IMR-90 (cell line): Measurements from ENCODE around the gene DNAJC5G. TPM values are rescaled to one million over a fixed set of nuclear protein-coding genes. Genes with fewer than 3 reads are reported as not detected.

Experiments
- ATAC-seq: fragments of 200-7000 bp; cut with Tn5 transposase; 2 replicates; pipeline ENCODE4 v1.9.1; 2020; ENCODE audit warnings: low read depth, mild to moderate bottlenecking, moderate library complexity
- BruUV-seq: library from RNA; stranded (reverse); fragments of 400-500 nt; replicated peaks from 2 replicates; lab custom pipeline; 2021; lab: Mats Ljungman, UMichigan
- CTCF ChIA-PET: fragments of 300-600 bp; formaldehyde crosslinking; extraction: SDS; loops from one replicate; lab custom pipeline; 2021; ENCODE audit warnings: antibody characterized with exemption; lab: Yijun Ruan, JAX
- POLR2A ChIA-PET: fragments of 300-600 bp; sonication (Branson Sonifier 250); formaldehyde crosslinking; loops from one replicate; lab custom pipeline; 2022; ENCODE audit warnings: antibody characterized with exemption; ENCODE audit not compliant: unreplicated experiment; lab: Charles Lee
- DNase-seq: peaks from one replicate; pipeline ENCODE4 v3.0.0; 2013
- H2AFZ ChIP-seq: replicated peaks from 2 replicates; pipeline ENCODE3; 2013; ENCODE audit warnings: low read length, mild to moderate bottlenecking; ENCODE audit not compliant: poor library complexity
- H2AK5ac ChIP-seq: 2 replicates; pipeline ENCODE4 v1.6.1; 2013; ENCODE audit warnings: low read depth, low read length, inconsistent platforms
- H2AK9ac ChIP-seq: replicated peaks from 2 replicates; pipeline ENCODE3; 2013; ENCODE audit warnings: mild to moderate bottlenecking, low read depth, low read length, moderate library complexity; ENCODE audit not compliant: poor library complexity
- H2BK120ac ChIP-seq: 2 replicates; pipeline ENCODE4 v1.6.1; 2013; ENCODE audit warnings: low read depth, low read length, inconsistent platforms
- H2BK15ac ChIP-seq: 3 replicates; pipeline ENCODE4 v1.6.1; 2013; ENCODE audit warnings: low read depth, low read length, inconsistent platforms
- H2BK20ac ChIP-seq: 2 replicates; pipeline ENCODE4 v1.6.1; 2013; ENCODE audit warnings: low read depth, mild to moderate bottlenecking, inconsistent platforms, low read length, moderate library complexity
- H2BK5ac ChIP-seq: 2 replicates; pipeline ENCODE4 v1.6.1; 2013; ENCODE audit warnings: mild to moderate bottlenecking, low read depth, low read length, inconsistent platforms; ENCODE audit not compliant: poor library complexity, severe bottlenecking
- H3K14ac ChIP-seq: replicated peaks from 2 replicates; pipeline ENCODE4 v1.6.1; 2013; ENCODE audit warnings: low read depth, low read length, inconsistent platforms
- H3K18ac ChIP-seq: 2 replicates; pipeline ENCODE4 v1.6.1; 2013; ENCODE audit warnings: low read depth, low read length, control low read depth
- H3K23ac ChIP-seq: 2 replicates; pipeline ENCODE4 v1.6.1; 2013; ENCODE audit warnings: low read depth, low read length, inconsistent platforms
- H3K27ac ChIP-seq: 2 replicates; pipeline ENCODE4 v1.5.1; 2013; ENCODE audit warnings: mild to moderate bottlenecking, control low read depth, low read length; ENCODE audit not compliant: insufficient read depth
- H3K27me3 ChIP-seq: 2 replicates; pipeline ENCODE4 v1.6.1; 2013; ENCODE audit warnings: low read length; ENCODE audit not compliant: control insufficient read depth, insufficient read depth
- H3K36me3 ChIP-seq: 2 replicates; pipeline ENCODE4 v1.6.1; 2013; ENCODE audit warnings: low read length, mixed read lengths; ENCODE audit not compliant: control insufficient read depth, insufficient read depth
- H3K4ac ChIP-seq: 2 replicates; pipeline ENCODE4 v1.6.1; 2013; ENCODE audit warnings: low read depth, low read length, inconsistent platforms
- H3K4me1 ChIP-seq: 2 replicates; pipeline ENCODE4 v1.6.1; 2013; ENCODE audit warnings: low read length, mixed read lengths; ENCODE audit not compliant: control insufficient read depth, insufficient read depth
- H3K4me2 ChIP-seq: 2 replicates; pipeline ENCODE4 v1.6.1; 2013; ENCODE audit warnings: low read depth, mild to moderate bottlenecking, control low read depth, low read length, moderate library complexity
- H3K4me3 ChIP-seq: 2 replicates; pipeline ENCODE4 v1.5.1; 2013; ENCODE audit warnings: low read depth, mild to moderate bottlenecking, control low read depth, low read length, moderate library complexity; ENCODE audit not compliant: insufficient read depth
- H3K56ac ChIP-seq: 2 replicates; pipeline ENCODE4 v1.6.1; 2013; ENCODE audit warnings: low read length, inconsistent platforms; ENCODE audit not compliant: insufficient read depth; ENCODE audit errors: extremely low read depth
- H3K79me1 ChIP-seq, 2 experiments: 2 replicates each; pipeline ENCODE4 v1.6.1; 2013; ENCODE audit warnings: low read length in 2 of 2, inconsistent platforms in 1 of 2, low read depth in 1 of 2
- H3K9ac ChIP-seq: 2 replicates; pipeline ENCODE4 v1.6.1; 2013; ENCODE audit warnings: low read depth, low read length, control low read depth
- H3K9me1 ChIP-seq: 2 replicates; pipeline ENCODE4 v1.6.1; 2013; ENCODE audit warnings: low read length, inconsistent platforms; ENCODE audit not compliant: insufficient read depth
- H3K9me3 ChIP-seq: 2 replicates; pipeline ENCODE4 v1.6.1; 2013; ENCODE audit warnings: low read length; ENCODE audit not compliant: control insufficient read depth, insufficient read depth
- H4K20me1 ChIP-seq: 2 replicates; pipeline ENCODE4 v1.6.1; 2013; ENCODE audit warnings: low read length, inconsistent platforms; ENCODE audit not compliant: insufficient read depth
- H4K5ac ChIP-seq: 2 replicates; pipeline ENCODE4 v1.6.1; 2013; ENCODE audit warnings: mild to moderate bottlenecking, low read depth, low read length, control low read depth
- H4K8ac ChIP-seq, 2 experiments: 2 replicates each; pipeline ENCODE4 v1.6.1; 2013; ENCODE audit warnings: low read depth in 2 of 2, low read length in 2 of 2, control low read depth in 1 of 2, inconsistent platforms in 1 of 2
- H4K91ac ChIP-seq: 2 replicates; pipeline ENCODE4 v1.6.1; 2013; ENCODE audit warnings: low read depth, low read length, inconsistent platforms; ENCODE audit not compliant: insufficient read depth
- BHLHE40 ChIP-seq: fragments of 150-350 bp; IDR thresholded peaks from 2 replicates; pipeline ENCODE4 v1.6.1; 2016; ENCODE audit warnings: mild to moderate bottlenecking, low read depth, low read length
- CEBPB ChIP-seq: IDR thresholded peaks from 2 replicates; pipeline ENCODE4 v1.6.1; 2012; ENCODE audit warnings: low read depth, low read length, improper control_type of control experiment
- MAFK ChIP-seq: IDR thresholded peaks from 2 replicates; pipeline ENCODE4 v1.6.1; 2012; ENCODE audit warnings: low read depth, low read length, improper control_type of control experiment
- MXI1 ChIP-seq: IDR thresholded peaks from 2 replicates; pipeline ENCODE4 v1.6.1; 2012; ENCODE audit warnings: low read depth, mild to moderate bottlenecking, low read length, moderate library complexity, borderline replicate concordance
- NFE2L2 ChIP-seq: fragments of 150-350 bp; IDR thresholded peaks from 2 replicates; pipeline ENCODE4 v1.6.1; 2016; ENCODE audit warnings: low read depth, mild to moderate bottlenecking, low read length
- POLR2A ChIP-seq: IDR thresholded peaks from 2 replicates; pipeline ENCODE4 v1.6.1; 2012; ENCODE audit warnings: mild to moderate bottlenecking, low read depth, low read length
- RAD21 ChIP-seq: IDR thresholded peaks from 2 replicates; pipeline ENCODE4 v1.6.1; 2012; ENCODE audit warnings: low read length, improper control_type of control experiment
- RCOR1 ChIP-seq: IDR thresholded peaks from 2 replicates; pipeline ENCODE4 v1.6.1; 2012; ENCODE audit warnings: mild to moderate bottlenecking, low read length, improper control_type of control experiment; ENCODE audit not compliant: insufficient replicate concordance
- RFX5 ChIP-seq: IDR thresholded peaks from 2 replicates; pipeline ENCODE4 v1.8.0; 2012; ENCODE audit warnings: low read depth, mild to moderate bottlenecking, low read length, moderate library complexity
- SMC3 ChIP-seq: fragments of 150-350 bp; IDR thresholded peaks from 2 replicates; pipeline ENCODE4 v1.6.1; 2016; ENCODE audit warnings: low read depth, mild to moderate bottlenecking, antibody characterized with exemption, low read length, moderate library complexity
- WGBS, 2 experiments: methylation state at CpG; one replicate each; pipeline versions ENCODE4 v1.1.5 to v1.1.7; 2013; ENCODE audit warnings: missing lambda C conversion rate in 2 of 2; ENCODE audit not compliant: insufficient read length in 1 of 2; ENCODE audit errors: extremely low coverage in 2 of 2; 5-methylcytosine and 5-hydroxymethylcytosine counted together
- dilution Hi-C: fragments of 300-500 bp; cut with HindIII; formaldehyde crosslinking; loops from one replicate; pipeline ENCODE4 v1.14.3; 2018; ENCODE audit warnings: low sequenced_read_pairs; ENCODE audit not compliant: unreplicated experiment
- in situ Hi-C: fragments of 300-500 bp; cut with MboI; formaldehyde crosslinking; loops from 3 replicates; pipeline ENCODE4 v1.14.3; 2019; ENCODE audit warnings: low sequenced_read_pairs, inconsistent platforms, mixed read lengths
- intact Hi-C: fragments of 100-400 bp; cut with micrococcal nuclease; formaldehyde crosslinking; loops from 2 replicates; pipeline ENCODE4 v1.10.0; 2022
- polyA plus RNA-seq, 3 experiments: library from polyadenylated mRNA; depleted of rRNA; stranded (reverse); fragments of >200 nt; gene quantifications; 2 replicates each; pipeline ENCODE4 v1.2.3, GENCODE V29; 2012; ENCODE audit warnings: low replicate concordance in 1 of 3
- total RNA-seq: library from RNA; depleted of rRNA; stranded (reverse); fragments of >200 nt; gene quantifications from 2 replicates; pipeline ENCODE4 v1.2.3, GENCODE V29; 2012
- TF ChIP-seq, protein P1 (sequence below): fragments of 150-350 bp; IDR thresholded peaks from 2 replicates; pipeline ENCODE4 v1.6.1; 2016; ENCODE audit warnings: low read depth, mild to moderate bottlenecking, low read length, moderate library complexity, borderline replicate concordance

The DNAJC5G gene
- total and polyA plus RNA-seq, 2 of the 4 experiments (the other 2 are of a cell fraction), result not detected

DNA sequence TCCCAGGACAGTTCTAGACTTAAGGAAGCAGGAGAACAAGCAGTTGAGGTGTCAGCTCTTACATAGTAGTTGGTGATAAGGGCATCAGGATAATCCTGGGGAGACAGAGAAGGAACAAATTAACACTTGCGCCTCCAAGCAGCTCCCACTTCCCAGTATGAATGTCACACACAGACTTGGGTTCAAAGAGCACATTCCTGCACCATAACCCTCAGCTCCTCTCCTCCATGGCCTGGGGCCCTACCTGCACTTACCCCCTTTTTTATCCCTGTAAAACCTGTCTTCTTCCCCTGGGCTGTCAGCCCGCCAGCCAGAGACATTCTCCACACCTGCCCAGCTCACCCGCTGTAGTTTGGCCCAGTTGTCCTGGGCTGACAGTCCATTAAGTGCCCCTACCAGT, 36.9 kb downstream of the DNAJC5G start:
- CTCF ChIA-PET, result interaction anchor here (0.6 kb wide), 1 partner anchor 60 kb away, joined by 3 read pairs; no protein-coding TSS in a partner anchor
- BruUV-seq, result no TSS peak

More for the DNA sequence above, 36.9 kb downstream of the DNAJC5G start:
- no peak overlapping the region for H2BK120ac ChIP-seq
- intact Hi-C loops (no loop called here), dilution Hi-C loops (no loop called here), in situ Hi-C loops (no loop called here)
- no peaks in the 10 kb centered on the region for H3K9me3 ChIP-seq
- WGBS, 2 experiments, result no CpG with 5 or more reads among the region's 3 CpGs
- no peak overlapping the region for H2AFZ ChIP-seq
- no peak overlapping the region for H3K23ac ChIP-seq
- no peak overlapping the region for H3K9ac ChIP-seq
- H3K56ac ChIP-seq, result no peak overlapping the region
- peaks cover under 1% of the 10 kb centered on the region; the same call in 1 of the 2 replicates for H3K9me1 ChIP-seq
- H4K91ac ChIP-seq, result no peak overlapping the region
- H3K18ac ChIP-seq, result no peak overlapping the region
- H3K4ac ChIP-seq, result no peak overlapping the region
- no peak overlapping the region for H4K5ac ChIP-seq
- H3K4me1 ChIP-seq, result no peaks in the 10 kb centered on the region
- H2AK5ac ChIP-seq, result no peak overlapping the region
- no peak overlapping the region for H2BK5ac ChIP-seq
- no peak overlapping the region for H3K14ac ChIP-seq
- H3K36me3 ChIP-seq, result peaks cover 23% of the 10 kb centered on the region
- TF ChIP-seq MXI1, result no peak
- TF ChIP-seq NFE2L2, result no peak
- no peak for TF ChIP-seq SMC3
- no peak for TF ChIP-seq MAFK
- TF ChIP-seq CEBPB, result no peak
- no peak for TF ChIP-seq BHLHE40
- no peak for TF ChIP-seq POLR2A
- TF ChIP-seq RCOR1, result no peak
- TF ChIP-seq, protein P1, sequence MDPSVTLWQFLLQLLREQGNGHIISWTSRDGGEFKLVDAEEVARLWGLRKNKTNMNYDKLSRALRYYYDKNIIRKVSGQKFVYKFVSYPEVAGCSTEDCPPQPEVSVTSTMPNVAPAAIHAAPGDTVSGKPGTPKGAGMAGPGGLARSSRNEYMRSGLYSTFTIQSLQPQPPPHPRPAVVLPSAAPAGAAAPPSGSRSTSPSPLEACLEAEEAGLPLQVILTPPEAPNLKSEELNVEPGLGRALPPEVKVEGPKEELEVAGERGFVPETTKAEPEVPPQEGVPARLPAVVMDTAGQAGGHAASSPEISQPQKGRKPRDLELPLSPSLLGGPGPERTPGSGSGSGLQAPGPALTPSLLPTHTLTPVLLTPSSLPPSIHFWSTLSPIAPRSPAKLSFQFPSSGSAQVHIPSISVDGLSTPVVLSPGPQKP, result no peak
- TF ChIP-seq RFX5, result no peak
- no peak for TF ChIP-seq RAD21
- no peak overlapping the region for H3K4me2 ChIP-seq
- peaks cover 15% of the 10 kb centered on the region for H3K27me3 ChIP-seq
- no peak overlapping the region for H2BK15ac ChIP-seq
- no peak overlapping the region for H2BK20ac ChIP-seq
- POLR2A ChIA-PET, result no interaction called here
- DNase-seq (no peak), ATAC-seq (no peak)
- no peak overlapping the region for H3K27ac ChIP-seq
- peaks cover under 1 to 2% of the 10 kb centered on the region in 2 experiments; a peak in 1 of 4 replicates for H3K79me1 ChIP-seq
- H4K20me1 ChIP-seq, result peaks cover 6% of the 10 kb centered on the region
- H2AK9ac ChIP-seq, result no peak overlapping the region
- H3K4me3 ChIP-seq, result no peak overlapping the region
- H4K8ac ChIP-seq, result no peak overlapping the region
